B cell (primary cell): ENCODE data around the gene FANCD2. TPM values are rescaled to one million over a fixed set of nuclear protein-coding genes. Genes with fewer than 3 reads are reported as not detected.

Experiments used
- ATAC-seq: fragments of 200-7000 bp; cut with Tn5 transposase; one replicate; pipeline ENCODE4 v1.10.0; 2021; ENCODE audit warnings: low read depth, mild to moderate bottlenecking, moderate number of reproducible peaks, moderate library complexity
- CTCF ChIA-PET: fragments of 350-600 bp; sonication (Branson Sonifier 250); formaldehyde crosslinking; loops from one replicate; lab custom pipeline; 2021; ENCODE audit warnings: antibody characterized with exemption, inconsistent platforms; lab: Charles Lee
- POLR2A ChIA-PET: fragments of 350-600 bp; sonication (Branson Sonifier 250); formaldehyde crosslinking; loops from one replicate; lab custom pipeline; 2021; ENCODE audit warnings: antibody characterized with exemption; lab: Charles Lee
- DNase-seq: peaks from one replicate; pipeline ENCODE4 v3.0.0; 2013
- H2AFZ ChIP-seq: 2 replicates; pipeline ENCODE4 v1.6.1; 2012; ENCODE audit warnings: mild to moderate bottlenecking, low read depth, low read length; ENCODE audit not compliant: insufficient read depth, poor library complexity, severe bottlenecking
- H3K27ac ChIP-seq, 2 donors: 1 replicate in 1 of 2; 2 replicates in 1 of 2; pipeline ENCODE4 v1.5.1; 2012 to 2013; ENCODE audit warnings: low read length in 2 of 2, mild to moderate bottlenecking in 2 of 2, moderate library complexity in 1 of 2
- H3K27me3 ChIP-seq, 4 experiments: fragments of 200-600 bp in 1 of 4; sonication (generic) in 1 of 4; replicated peaks in 1 of 4; 1 replicate in 2 of 4; 2 replicates in 2 of 4; pipeline versions ENCODE4 v1.6.1 to v1.7.0; 2013 to 2016; ENCODE audit warnings: low read length in 3 of 4, mild to moderate bottlenecking in 2 of 4, mixed read lengths in 1 of 4, moderate library complexity in 1 of 4; ENCODE audit not compliant: insufficient read depth in 4 of 4, control insufficient read depth in 3 of 4; ENCODE audit errors: control extremely low read depth in 1 of 4
- H3K36me3 ChIP-seq, 2 experiments: replicated peaks in 1 of 2; 1 replicate in 1 of 2; 2 replicates in 1 of 2; pipeline versions ENCODE4 v1.6.1 to v1.7.1; 2013; ENCODE audit warnings: low read length in 1 of 2; ENCODE audit not compliant: insufficient read depth in 2 of 2, control insufficient read depth in 1 of 2; ENCODE audit errors: control extremely low read depth in 1 of 2, extremely low read depth in 1 of 2
- H3K4me1 ChIP-seq, 2 donors: fragments of 200-600 bp in 1 of 2; sonication (generic) in 1 of 2; 1 replicate in 1 of 2; 2 replicates in 1 of 2; pipeline versions ENCODE4 v1.5.1 to v1.6.1; 2013 to 2017; ENCODE audit warnings: low read length in 2 of 2; ENCODE audit not compliant: control insufficient read depth in 2 of 2, insufficient read depth in 2 of 2
- H3K4me2 ChIP-seq: replicated peaks from 2 replicates; pipeline ENCODE3; 2012; ENCODE audit warnings: mild to moderate bottlenecking, low read depth, low read length; ENCODE audit not compliant: poor library complexity, severe bottlenecking
- H3K4me3 ChIP-seq, 5 experiments: fragments of 200-600 bp in 1 of 5; sonication (generic) in 1 of 5; 1 replicate in 3 of 5; 2 replicates in 2 of 5; pipeline versions ENCODE4 v1.5.1 to v1.7.0; 2011 to 2016; ENCODE audit warnings: low read length in 4 of 5, mild to moderate bottlenecking in 4 of 5, low read depth in 2 of 5, control low read depth in 1 of 5, moderate library complexity in 1 of 5; ENCODE audit not compliant: insufficient read depth in 1 of 5; ENCODE audit errors: control extremely low read depth in 1 of 5, extremely low read depth in 1 of 5
- H3K79me2 ChIP-seq: fragments of 200-600 bp; sonication (generic); one replicate; pipeline ENCODE4 v1.6.0; 2016; ENCODE audit warnings: low read length; ENCODE audit not compliant: control insufficient read depth, insufficient read depth
- H3K9ac ChIP-seq: fragments of 200-600 bp; sonication (generic); 2 replicates; pipeline ENCODE4 v1.6.1; 2017; ENCODE audit warnings: mild to moderate bottlenecking, low read length, moderate library complexity
- H3K9me3 ChIP-seq, 3 donors: one replicate each; pipeline versions ENCODE4 v1.6.1 to v1.7.1; 2013; ENCODE audit warnings: low read length in 2 of 3; ENCODE audit not compliant: control insufficient read depth in 2 of 3, insufficient read depth in 1 of 3; ENCODE audit errors: control extremely low read depth in 1 of 3
- H4K20me1 ChIP-seq: 2 replicates; pipeline ENCODE4 v1.6.0; 2012; ENCODE audit warnings: mild to moderate bottlenecking, low read length; ENCODE audit not compliant: insufficient read depth, control insufficient read depth, poor library complexity, severe bottlenecking
- H3K27ac Mint-ChIP-seq: one replicate; pipeline ENCODE4 v1.8.0; 2021; ENCODE audit warnings: mixed read lengths
- H3K27me3 Mint-ChIP-seq: one replicate; pipeline ENCODE4 v1.8.0; 2021; ENCODE audit warnings: mixed read lengths
- H3K4me1 Mint-ChIP-seq: one replicate; pipeline ENCODE4 v1.8.0; 2021; ENCODE audit warnings: mixed read lengths
- H3K4me3 Mint-ChIP-seq: one replicate; pipeline ENCODE4 v1.8.0; 2021; ENCODE audit warnings: mixed read lengths
- H3K9me3 Mint-ChIP-seq: one replicate; pipeline ENCODE4 v1.8.0; 2022; ENCODE audit warnings: mixed read lengths; ENCODE audit not compliant: insufficient read depth
- CTCF ChIP-seq: fragments of 200-600 bp; IDR thresholded peaks from one replicate; pipeline ENCODE4 v1.8.0; 2022; ENCODE audit warnings: antibody characterized with exemption, mild to moderate bottlenecking
- EZH2 ChIP-seq: IDR thresholded peaks from 2 replicates; pipeline ENCODE4 v1.6.1; 2012; ENCODE audit warnings: borderline replicate concordance, low read depth, mild to moderate bottlenecking, moderate library complexity, low read length; ENCODE audit not compliant: insufficient read depth, poor library complexity, severe bottlenecking
- WGBS: methylation state at CpG from one replicate; pipeline ENCODE4 v1.1.5; 2013; ENCODE audit warnings: missing lambda C conversion rate; ENCODE audit not compliant: insufficient coverage; 5-methylcytosine and 5-hydroxymethylcytosine counted together
- intact Hi-C: fragments of 100-400 bp; cut with micrococcal nuclease; formaldehyde crosslinking; loops from one replicate; pipeline ENCODE4 v1.10.0; 2022
- polyA plus RNA-seq: library from polyadenylated mRNA; depleted of rRNA; stranded (reverse); fragments of >200 nt; gene quantifications from 2 replicates; pipeline ENCODE4 v1.2.3, GENCODE V29; 2012
- total RNA-seq, 2 donors: library from RNA; stranded (reverse); fragments of 120-200 nt in 1 of 2; gene quantifications; 1 replicate in 1 of 2; 2 replicates in 1 of 2; pipeline versions ENCODE4 v1.2.3 to v1.2.4, GENCODE V29; 2013 to 2022

FANCD2 gene
- total and polyA plus RNA-seq, 2 donors (not counting 1 experiment from before 2014, with no cell fraction given) = 31.7 to 65.8 TPM

DNA sequence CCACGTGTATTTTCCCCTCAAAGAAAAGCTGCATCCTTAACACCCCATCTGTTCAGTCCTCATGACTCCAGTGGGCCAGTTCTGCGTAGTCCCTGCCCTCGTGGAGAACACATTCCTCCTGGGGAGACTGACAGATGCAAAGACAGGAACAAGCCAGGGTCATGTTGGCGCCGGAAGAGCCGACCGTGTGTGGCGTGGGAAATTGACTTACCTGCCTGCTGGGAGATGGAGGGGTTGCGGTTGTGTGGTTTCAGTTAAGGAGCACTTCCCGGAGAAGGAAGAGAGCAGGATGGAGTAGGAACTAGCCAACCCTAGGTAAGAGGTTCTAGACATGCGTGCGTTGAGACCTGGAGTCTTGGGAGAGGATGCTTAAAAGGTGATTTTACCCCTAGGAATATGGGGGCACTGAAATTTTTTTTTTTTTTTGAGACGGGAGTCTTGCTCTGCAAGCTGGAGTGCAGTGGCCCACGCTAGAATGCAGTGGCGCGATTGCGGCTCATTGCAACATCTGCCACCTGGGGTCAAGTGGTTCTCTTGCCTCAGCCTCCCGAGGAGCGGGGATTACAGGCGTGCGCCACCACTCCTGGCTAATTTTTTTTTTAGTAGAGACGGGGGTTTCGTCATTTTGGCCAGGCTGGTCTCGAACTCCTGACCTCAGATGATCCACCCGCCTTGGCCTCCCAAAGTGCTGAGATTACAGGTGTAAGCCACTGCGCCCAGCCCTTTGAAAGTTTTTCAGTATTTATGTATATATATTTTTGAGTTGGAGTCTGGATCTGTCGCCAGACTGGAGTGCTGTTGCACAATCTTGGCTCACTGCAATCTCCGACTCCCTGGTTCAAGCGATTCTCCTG, 116.7 kb downstream of the FANCD2 start:
- H3K36me3 ChIP-seq = peaks cover 0 to 10% of the 10 kb centered on the region in 2 experiments
- 64% methylated on average over 25 of the region's 29 CpGs for WGBS
- H4K20me1 ChIP-seq = peaks cover 32% of the 10 kb centered on the region
- Mint-ChIP-seq H3K9me3 (no peaks in the 10 kb centered on the region), H3K4me3 (peak overlapping the region; percentile 95), H3K27me3 (no peaks in the 10 kb centered on the region), H3K27ac (peak overlapping the region; percentile 97), H3K4me1 (peaks cover 32% of the 10 kb centered on the region)
- ChIA-PET CTCF (interaction anchor here (1.0 to 2.0 kb wide), 3 partner anchors 80 to 83 kb away, joined by 3 to 4 read pairs (median 4); no protein-coding TSS in a partner anchor), POLR2A (interaction anchor here (0.7 to 1.7 kb wide), 5 partner anchors 69 to 362 kb away, joined by 3 to 12 read pairs (median 4); no protein-coding TSS in a partner anchor)
- peak overlapping the region; percentile 8 to 91 (median 77) for H3K4me3 ChIP-seq
- H3K27ac ChIP-seq = peak overlapping the region; percentile 88 to 96
- H3K27me3 ChIP-seq = no peaks in the 10 kb centered on the region
- peak; percentile 31 for DNase-seq
- no peak overlapping the region for H2AFZ ChIP-seq
- H3K79me2 ChIP-seq = peaks cover 58% of the 10 kb centered on the region
- H3K9me3 ChIP-seq = peaks cover 0 to 3% (median 0%) of the 10 kb centered on the region in 3 donors
- H3K4me2 ChIP-seq = peak overlapping the region; percentile 84
- intact Hi-C loops = loop anchor here (1.0 to 5.0 kb wide), 3 partner anchors 105 to 211 kb away; partner anchors contain the start of genes CRELD1, SEC13 and TATDN2
- peak overlapping the region; percentile 91 for H3K9ac ChIP-seq
- ATAC-seq = no peak
- TF ChIP-seq CTCF (no peak), EZH2 (no peak)
- H3K4me1 ChIP-seq = peaks cover 28 to 50% of the 10 kb centered on the region in 2 donors
